NCI-H1417 treated with DMSO at 0.1 percent for 48 hours (cell line): ENCODE results near the gene HOXA9.

Experiments
- DNase-seq: peaks from one replicate; lab custom pipeline; 2025; lab: John Stamatoyannopoulos, UW

The HOXA9 gene

DNA sequence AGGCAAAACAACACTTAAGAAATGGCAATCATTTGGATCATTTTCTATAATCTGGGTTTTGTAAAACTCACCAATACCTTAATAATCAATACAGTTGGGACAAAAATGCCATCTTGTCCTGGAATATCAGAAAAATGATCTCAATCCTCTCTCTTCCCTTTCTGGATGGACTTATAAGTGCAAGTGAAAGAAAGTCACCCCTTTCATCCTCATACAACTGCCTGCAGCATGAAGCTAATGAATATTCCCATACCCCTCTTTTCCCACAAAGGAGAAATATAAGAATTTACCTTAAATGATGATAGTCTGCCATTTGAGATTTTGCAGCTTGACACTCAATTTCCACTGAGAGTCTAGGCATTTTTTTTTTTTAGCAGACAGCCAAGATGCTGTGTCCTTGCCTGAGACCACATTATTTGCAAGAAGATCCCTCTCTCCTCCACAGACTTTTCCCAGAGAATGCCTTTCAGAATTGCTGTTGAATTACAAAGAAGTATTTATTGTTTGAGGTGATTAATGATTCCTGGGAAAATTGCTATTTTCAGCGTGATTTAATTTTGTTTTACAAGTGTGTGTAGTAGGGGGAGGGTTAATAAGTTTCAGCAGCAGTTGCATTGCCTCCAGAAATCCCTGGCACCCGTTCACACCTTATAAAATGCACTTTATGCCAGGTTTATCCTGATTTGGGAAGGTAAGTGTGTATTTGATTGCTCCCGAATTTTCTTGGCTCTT, 38.6 kb downstream of the HOXA9 start:
- no peak for DNase-seq

- no peak for DNase-seq
Observed at GRCh38 chr7:27125986-27126394, 39.3 kb downstream of the HOXA9 start.

- DNase-seq: no peak
Observed at GRCh38 chr7:27124902-27125689, 40.2 kb downstream of the HOXA9 start.

GRCh38 chr7:27124096-27124901, 41.0 kb downstream of the HOXA9 start:
- DNase-seq: no peak

DNA sequence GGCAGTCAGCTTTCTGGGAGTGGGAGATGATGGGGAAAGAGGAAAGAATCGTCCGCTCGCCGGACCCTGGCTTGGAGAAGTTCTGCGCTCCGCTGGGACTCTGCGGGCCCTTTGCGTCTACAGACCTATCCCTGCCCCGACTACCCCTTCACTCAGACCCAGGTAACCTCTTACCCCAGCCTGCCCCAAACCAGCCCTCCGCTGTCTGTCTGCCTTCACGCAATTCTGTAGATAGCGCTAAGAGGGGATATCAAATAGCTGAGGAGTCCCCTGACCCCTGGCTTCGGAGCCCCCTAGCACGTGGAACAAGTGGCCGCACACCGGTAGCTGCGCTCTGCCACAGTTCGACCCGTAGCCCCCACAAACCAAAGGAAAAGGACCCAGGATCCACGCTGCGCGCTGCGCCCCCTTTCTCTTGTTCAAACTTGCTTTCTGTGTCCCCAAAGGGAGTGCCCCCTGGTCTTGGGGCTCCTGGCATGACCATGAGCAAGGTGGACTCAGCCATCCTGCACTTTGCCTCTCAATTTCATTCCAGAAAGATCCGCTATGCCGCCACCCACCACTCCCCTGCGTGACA, 41.8 kb downstream of the HOXA9 start:
- DNase-seq: no peak

DNA sequence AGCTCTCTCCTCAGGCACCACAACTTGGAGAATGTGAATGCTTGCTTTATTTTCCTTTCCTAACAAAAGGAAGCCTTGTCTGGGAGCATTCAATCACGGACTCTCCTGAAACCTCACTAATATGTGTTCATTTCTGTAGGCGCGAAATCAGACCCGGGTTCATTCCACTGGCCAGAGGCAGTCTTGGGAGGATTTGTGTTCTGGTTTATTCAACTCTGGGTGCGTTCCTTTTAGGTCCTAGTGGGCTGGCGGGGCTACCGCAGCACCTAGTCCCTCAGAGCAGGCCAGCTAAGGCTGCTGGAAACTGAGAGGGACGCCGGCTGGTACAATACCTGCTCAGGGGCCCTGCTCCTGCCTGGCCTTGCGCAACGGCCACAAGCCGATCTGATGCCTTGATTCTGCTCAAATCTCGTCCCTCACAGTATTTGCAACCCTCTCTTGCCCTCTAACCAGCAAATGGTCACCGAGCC, 42.3 kb downstream of the HOXA9 start:
- no peak for DNase-seq

DNA sequence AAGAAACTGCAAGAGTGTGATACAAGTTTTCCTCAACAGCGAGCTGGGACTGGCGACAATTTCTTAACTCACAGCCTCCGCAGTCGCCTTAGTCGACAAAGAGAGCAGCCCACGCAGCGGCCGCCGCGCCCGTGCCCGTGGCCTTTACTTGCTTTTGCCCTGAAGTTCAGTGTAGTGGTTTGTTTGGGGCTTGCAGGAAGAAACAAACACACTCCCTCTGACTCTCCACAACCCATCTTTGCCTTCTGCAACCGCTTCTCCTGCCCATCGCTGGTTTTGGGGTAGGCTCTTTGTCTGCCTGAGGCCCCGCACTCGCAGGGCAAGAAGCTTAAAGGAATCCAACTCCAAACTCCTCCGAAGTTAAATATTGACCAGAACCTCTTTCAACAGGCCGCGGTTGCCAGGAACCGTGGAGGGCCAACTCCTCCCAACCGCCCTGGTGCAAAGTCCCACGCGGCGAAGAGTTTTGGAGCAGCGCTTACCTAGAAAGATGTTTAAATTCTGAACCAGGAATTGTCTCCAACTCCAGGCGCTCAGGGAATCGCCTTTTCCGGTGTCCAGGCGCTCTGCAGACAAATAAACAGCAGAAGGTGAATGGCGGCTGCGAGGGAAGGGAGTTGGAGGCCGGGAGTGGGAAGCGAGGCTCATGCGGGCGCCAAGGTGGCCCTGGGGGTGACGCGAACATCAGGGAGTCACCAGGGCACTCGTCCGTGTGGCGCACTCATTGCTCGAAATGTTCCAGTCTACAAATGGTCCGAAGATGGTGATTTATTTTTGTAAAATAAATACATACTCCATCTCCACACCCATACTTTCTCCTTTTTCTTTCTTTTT, 43.0 kb downstream of the HOXA9 start:
- DNase-seq: no peak

DNA sequence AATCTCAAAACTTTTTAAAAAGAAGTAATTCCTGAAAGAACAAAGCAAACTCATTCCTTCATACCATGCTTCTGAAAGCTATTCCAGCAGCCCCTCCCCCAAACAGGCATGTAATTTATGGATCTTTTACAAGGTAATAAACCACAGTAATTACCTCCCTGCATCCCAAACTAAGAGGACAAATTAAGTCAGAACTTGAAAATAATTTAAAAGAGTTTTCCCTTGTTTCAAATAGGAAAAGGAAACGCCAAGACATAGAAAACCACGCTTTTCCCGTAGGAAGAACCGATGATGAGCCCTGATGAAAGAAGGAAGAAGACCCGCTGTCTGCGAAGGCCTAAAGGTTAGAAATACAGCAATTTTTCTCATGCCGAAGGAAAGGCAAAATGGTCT, 43.7 kb downstream of the HOXA9 start:
- DNase-seq: no peak

DNA sequence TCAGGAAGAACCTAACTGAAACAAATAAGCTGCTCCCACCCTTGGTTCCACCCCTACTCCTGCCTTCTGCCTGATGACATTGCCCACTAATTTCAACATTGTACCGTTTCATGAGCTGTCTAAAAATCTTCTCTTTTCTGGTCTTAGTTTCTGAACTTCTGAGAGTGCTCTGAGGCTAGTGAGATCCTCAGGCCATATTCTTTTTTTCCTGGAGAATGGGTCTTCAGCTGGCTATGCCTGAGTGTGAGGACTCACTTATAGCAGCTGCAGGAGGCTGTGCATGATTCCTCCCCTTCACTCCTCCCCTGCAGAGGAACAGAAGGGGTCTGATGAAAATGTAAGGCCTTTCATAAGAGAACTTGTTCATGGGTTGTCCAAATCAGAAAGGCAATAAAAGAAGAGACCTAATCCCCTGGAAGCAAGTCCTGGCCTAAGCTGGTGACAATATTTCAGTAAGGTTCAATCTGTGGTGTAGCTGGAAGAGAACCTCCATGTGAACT, 45.9 kb downstream of the HOXA9 start:
- no peak for DNase-seq

- no peak for DNase-seq
Observed at GRCh38 chr7:27118580-27118979, 46.8 kb downstream of the HOXA9 start.

DNA sequence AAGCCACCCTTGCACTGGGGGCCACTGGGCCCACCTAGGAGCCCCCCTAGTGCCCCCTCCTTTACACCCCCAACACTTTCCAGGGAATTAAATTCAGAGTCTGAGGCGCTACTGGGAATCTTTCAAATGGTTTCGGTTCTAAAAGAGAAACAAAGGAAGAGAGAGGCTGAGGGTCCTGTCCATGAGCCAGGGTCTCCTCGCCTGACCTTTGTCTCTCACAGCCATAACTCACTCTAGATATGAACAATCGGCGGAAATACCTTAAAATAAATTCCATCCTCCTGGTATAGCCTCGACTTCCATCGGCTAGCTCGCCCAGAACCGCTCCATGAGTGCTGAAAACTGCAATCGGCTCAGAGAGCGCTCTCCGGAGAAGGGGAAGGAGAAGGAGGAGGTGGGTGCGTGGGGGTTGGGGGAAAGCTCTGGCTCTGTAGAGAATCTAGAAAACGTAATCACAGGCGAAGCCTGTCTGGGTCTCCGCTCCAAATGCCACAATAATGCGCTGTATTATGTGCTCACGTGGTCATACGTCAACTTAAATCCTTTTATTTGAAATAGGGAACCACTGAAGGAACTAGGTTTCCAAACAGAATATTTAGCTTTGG, 47.3 kb downstream of the HOXA9 start:
- no peak for DNase-seq

- DNase-seq: no peak
Observed at GRCh38 chr7:27116962-27117886, 48.1 kb downstream of the HOXA9 start.

DNA sequence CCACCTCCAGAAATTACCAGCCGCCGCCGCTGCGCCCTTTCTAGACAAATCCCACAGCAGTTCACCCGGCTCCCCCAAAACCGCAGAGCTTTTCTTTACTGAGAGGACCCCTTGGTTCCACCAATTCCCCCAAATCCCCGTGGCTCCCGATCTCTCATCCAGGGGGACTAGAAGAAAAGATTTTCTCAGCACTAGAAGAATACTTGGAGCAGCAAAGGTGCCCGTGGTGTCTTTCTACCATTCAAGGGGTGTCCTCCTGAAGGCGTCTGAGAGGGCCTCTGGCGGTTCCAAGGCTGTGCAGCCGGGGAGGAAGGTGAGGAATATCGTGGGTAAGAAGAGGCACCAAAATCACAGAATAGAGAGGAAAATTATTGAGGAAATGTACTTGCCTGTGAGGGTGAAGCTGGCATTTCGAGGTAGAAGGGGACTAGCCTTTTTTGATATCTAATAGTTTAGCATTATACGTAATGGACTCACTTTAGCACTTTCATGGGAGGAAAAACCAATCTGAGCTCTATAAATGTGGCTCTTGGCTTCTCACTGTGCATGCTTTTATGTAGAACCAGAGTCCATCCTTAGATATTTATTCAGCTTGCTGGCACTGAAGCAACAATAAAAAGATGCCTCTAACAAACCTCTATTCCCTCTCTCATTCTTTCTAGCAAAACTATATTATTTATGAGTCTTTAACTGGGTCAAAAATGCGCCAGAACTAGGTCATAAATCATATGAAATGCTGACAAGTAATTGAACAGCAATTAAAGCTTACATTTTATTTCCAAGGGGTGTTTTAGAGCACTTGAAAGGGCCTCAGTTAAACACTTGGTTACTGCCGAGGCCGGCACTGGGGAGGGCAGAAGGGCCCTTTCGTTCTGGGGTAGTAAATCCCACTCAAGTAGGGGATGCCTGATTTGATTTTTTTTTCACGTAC, 49.0 kb downstream of the HOXA9 start:
- peak; percentile 61 for DNase-seq

- DNase-seq: no peak
Observed at GRCh38 chr7:27115221-27116026, 49.9 kb downstream of the HOXA9 start.

GRCh38 chr7:27114881-27115220, 50.5 kb downstream of the HOXA9 start:
- DNase-seq: no peak

DNA sequence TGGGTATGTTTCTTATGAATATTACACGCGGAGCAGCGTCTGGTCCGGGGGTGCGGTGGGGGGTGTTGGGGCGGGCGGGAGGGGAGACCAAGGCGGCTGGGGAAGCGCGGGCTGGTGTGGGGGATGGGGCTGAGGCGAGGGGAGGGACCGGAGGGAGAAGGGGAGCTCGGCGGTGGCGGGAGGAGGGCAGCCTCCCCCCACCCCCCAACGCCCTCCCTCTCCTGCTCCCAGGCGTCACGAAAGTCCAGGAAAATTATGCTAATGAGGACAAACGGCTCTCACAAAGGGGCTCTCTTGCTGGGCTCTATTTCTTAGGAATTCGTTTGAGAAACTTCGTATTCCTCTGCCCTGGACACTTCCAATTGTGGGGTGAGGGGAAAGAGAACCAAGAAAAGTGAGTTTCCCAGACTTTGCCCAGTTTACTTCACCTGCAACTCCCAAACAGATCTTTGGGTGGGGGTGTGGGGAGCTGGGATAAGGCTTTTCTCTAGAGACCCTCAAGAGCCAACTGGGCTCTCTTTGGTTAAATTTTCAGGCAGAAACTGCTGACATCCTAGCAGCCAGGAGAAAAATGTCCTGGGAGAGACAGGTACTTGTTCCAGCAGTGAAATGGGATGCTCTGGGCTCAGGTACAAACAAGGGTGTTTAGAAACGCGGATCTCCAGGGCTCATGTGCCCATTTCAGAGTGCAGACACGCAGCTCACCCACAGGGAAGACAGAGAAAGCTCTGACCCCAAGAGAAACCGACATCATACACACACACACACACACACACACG, 51.2 kb downstream of the HOXA9 start:
- DNase-seq: no peak
